HTR-8/SVneo (cell line): ENCODE measurements around the gene CPED1.
"Not testable (repeated sequence)": the region's sequence is repeated elsewhere in the genome, so short reads cannot be mapped to it uniquely, and the experiment has no call there.

ENCODE experiments used
- DNase-seq: peaks from one replicate; pipeline ENCODE4 v3.0.0; 2011; ENCODE audit warnings: low spot score, mixed read lengths; ENCODE audit not compliant: insufficient read length
- FAIRE-seq: peaks from 2 replicates; lab custom pipeline; 2011; peaks lifted over from hg19 to GRCh38; lab: Jason Lieb, UNC

CPED1 gene

GRCh38 chr7:120994512-120995410 is 6.2 kb downstream of the CPED1 start:
- DNase-seq = no peak
- no peak for FAIRE-seq

GRCh38 chr7:120995654-120996053 is 7.1 kb downstream of the CPED1 start:
- no peak for FAIRE-seq
- no peak for DNase-seq

- DNase-seq (no peak), FAIRE-seq (no peak)
Observed at GRCh38 chr7:120996333-120996987, 7.9 kb downstream of the CPED1 start.

GRCh38 chr7:120996988-120997345 is 8.5 kb downstream of the CPED1 start:
- FAIRE-seq (no peak), DNase-seq (no peak)

DNA sequence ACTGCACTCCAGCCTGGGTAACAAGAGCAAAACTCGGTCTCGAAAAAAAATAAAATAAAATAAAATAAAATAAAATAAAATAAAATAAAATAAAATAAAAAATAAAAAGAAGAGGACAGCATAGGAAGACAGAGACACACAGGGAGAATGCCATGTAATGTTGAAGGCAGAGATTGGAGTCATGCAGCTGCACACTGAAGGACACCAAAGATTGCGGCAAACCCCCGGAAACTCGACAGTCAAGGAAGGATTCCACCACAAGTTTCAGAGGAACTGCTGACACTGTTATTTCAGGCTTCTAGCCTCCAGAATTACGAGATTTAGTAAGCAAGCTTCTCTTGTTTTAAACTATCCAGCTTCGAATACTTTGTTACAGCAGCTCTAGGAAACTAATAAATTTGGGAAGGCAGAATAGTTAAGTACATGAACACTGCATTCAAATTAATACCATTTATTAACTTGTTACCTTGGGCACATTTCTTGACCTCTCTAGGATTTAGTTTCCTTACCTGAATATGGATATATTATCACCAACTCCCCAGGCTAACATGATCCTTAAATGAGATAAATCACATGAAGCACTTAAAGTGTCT is 9.5 kb downstream of the CPED1 start:
- DNase-seq (no peak), FAIRE-seq (no peak)

DNA sequence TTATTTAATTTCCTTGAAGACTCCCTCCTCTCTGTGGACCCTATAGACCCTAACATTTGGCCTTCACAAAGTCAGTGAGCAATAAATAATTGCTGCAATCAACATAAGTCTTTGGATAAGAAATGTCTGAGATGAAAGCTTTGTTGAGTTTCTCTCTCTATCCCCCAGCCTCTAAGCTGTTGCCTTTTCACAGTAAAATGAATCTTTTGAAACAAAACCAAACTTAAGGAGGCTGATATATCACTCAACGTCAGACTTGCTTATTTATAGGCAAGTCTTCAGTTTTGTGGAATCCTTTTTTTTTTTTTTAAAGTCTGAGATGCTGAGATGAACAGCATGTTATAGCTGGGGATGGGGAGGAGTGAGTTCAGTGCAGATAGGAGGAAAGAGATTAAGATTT is 10.0 kb downstream of the CPED1 start:
- no peak for FAIRE-seq
- no peak for DNase-seq

- DNase-seq (no peak), FAIRE-seq (no peak)
Observed at GRCh38 chr7:120998996-120999565, 10.6 kb downstream of the CPED1 start.

DNA sequence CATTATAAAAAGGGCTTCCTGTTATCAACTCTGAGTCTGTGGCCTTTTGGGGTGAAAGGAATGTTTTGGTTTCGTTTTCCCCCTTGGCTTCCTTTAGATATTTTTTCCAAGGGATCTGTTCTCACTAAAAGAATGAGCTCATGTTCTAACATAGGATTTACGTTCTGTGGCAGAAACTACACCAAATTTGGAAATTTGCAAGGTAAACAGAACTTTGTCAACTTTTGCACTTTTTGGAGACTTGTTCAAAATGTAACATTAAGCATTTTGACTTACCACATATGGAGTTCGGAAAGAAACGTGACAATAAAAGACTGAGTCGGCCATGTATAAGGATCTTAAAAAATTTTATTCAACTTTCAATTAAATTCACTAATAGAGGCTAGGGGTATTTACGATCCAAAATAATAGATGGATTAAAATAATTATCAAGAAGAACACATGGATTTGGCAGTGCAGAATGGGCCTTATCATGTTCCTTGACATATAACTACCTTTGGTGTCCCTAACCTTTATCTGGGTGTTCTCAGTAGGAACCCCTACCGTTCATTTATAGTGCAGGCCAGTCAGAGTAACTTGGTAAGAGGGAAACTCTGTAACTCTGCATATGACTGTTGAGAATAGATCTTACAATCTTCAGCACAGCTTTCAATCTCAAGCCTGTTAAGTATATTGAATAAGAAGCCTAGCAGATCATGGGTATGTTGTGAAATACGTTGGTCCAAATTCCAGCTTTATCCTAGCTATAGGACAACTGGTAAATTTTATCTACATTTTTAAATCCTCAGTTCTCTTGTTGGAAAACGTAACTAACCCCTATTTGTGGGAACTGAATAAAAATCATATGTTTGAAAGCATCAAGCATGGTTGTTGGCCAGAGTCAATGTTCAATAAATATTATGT is 11.8 kb downstream of the CPED1 start:
- FAIRE-seq = no peak

GRCh38 chr7:121001234-121001906 is 12.9 kb downstream of the CPED1 start:
- no peak for FAIRE-seq

More for the DNA sequence above, 11.8 kb downstream of the CPED1 start:
- DNase-seq = no peak

DNA sequence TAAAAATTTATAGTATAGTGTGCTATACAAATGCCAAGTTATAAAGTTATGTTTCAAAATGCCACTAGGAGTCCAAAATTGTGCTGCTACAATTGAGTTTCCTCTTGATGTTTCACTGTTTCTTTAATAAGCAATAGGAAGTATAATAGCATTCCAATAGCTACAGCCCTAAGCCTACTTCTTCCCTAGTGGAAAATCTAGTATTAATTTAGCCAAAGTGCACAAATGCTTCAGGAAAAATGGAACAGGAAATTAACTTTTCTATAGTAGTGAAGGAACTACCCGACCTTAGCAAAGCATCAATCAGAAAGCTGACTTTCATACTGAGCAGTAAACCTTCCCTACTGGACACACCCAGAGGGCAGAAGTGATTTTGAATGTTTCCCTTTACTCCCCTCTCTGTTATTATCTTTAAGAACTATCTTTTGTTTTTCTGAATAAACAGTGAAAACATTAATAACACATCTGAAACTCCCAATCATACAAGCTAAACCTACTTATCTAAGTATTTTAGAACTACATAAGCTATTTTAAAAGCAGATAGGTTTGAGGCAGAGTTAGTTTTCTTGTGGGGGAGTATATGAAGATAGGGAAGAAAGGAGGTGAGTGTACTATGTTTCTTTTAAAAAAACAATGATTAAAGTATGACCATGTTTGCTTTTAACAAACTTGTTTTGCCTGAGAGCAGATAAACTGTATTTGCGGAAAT is 13.7 kb downstream of the CPED1 start:
- FAIRE-seq (no peak), DNase-seq (no peak)

More at GRCh38 chr7:121001234-121001906, 12.9 kb downstream of the CPED1 start:
- DNase-seq = no peak

- FAIRE-seq (no peak), DNase-seq (no peak)
Observed at GRCh38 chr7:121002757-121003200, 14.3 kb downstream of the CPED1 start.

DNA sequence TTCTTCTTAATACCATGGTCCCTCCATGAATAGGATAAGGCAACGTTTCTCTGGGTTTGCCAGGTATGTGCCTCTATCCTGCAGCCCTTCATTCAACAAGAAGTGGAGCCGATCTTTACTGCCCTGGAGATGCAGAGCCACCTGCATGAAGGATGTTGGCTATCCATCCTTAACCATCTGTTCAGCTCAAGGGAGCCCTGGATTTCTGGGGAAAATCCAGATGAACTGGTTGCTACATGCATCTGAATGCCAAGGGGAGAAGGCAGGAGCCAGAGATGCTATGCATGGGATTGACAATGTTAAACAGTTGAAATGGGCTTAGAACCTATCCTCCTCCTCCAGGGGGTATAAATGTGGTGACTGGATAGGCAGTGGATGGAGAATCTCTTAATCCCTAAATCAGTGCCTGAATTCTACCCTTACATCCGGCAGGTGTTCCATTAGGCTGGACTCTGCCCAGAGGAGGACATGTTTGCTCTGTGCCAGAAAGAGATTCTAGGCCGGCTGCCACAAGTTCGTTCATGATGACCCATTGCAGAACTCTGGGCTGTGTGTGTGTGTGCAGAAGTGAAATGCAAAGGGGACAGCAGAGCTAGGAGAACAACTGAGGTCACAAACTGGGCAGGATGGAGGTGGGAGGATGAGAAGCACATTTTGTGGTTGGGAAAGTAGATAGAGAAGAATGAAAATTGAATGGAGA is 15.6 kb downstream of the CPED1 start:
- FAIRE-seq (no peak), DNase-seq (no peak)

GRCh38 chr7:121005058-121005457 is 16.5 kb downstream of the CPED1 start:
- FAIRE-seq, DNase-seq: not testable (repeated sequence)

DNA sequence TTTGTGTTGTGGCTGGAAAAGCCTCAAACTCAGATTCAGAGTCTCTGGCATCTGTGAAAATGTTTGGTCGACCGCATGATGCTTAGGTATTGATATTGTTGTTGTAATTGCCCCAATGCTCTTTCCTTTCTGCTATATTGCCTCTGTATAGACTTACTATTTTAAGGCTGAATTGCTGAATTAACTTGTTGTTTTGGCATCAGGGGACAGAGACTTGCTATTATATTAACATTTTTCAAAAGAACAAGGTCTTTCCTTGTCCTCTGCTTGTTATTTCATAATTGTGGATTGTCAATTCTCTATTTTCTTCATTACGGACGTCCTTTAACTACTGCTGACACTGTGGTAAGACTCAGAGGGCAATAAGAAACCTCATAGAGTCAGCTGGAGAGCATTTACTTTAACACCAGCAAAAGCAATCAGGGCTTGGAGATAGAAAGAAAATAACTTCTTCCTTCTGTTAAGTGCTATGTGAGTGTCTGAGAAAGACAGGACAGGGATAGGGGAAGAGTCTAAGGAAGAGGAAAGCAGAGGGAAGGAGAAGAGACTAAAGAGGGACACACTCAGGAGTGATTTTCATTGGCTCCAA is 17.6 kb downstream of the CPED1 start:
- DNase-seq = no peak
- FAIRE-seq = no peak

- no peak for FAIRE-seq
Observed at GRCh38 chr7:121006711-121007315, 18.3 kb downstream of the CPED1 start.

DNA sequence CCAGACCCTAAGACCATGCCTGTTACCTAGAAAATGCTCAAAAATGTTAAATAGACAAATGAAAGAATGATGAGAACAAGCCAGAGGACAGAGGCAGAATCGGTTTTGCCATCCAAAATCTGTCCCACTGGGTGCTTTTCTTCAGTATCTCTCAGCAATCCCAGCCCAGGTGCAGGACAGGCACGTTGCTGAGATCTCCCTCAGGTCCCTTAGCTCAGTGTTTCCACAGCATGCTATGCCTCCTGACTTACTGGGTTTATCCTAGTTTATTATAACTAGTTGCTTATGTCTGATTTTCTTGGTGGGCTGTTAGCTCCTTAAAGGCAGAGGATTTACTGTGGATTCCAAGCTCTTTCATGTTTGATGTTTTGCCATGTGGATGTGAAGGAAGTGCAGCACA is 20.3 kb downstream of the CPED1 start:
- no peak for FAIRE-seq
- no peak for DNase-seq

More at GRCh38 chr7:121006711-121007315, 18.3 kb downstream of the CPED1 start:
- no peak for DNase-seq

GRCh38 chr7:121011401-121011800 is 22.9 kb downstream of the CPED1 start:
- FAIRE-seq (no peak), DNase-seq (no peak)
